GM18505 (cell line): ENCODE results near the gene ZNF384.

Experiments used
- ATAC-seq: cut with Tn5 transposase; IDR thresholded peaks from one replicate; pipeline ENCODE4 v1.9.1; 2021; ENCODE audit not compliant: unreplicated experiment
- POLR2A ChIP-seq: IDR thresholded peaks from 4 replicates; pipeline ENCODE4 v1.6.1; 2011; ENCODE audit warnings: borderline replicate concordance; ENCODE audit not compliant: insufficient read depth, insufficient read length; ENCODE audit errors: extremely low read depth

ZNF384 gene

DNA sequence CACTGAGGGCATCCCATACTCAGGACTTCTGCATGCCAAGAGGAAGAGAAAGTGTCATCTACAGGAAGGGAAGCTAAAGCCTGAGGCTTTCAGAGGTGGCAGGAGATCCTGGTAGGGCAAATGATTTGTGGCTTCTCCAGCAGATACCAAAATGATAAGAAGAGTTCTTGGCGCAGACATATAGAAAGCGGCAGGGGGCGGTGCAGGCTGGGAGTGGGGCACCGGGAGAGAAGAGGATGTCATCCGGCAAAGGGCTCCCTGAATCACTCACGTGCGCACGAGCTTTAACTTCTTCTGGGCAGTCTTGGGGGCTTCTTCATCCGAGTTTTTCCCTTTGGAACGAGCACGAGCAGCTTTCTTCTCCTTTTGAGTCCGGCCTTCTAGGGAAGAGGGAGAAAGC, 36.8 kb downstream of the ZNF384 start:
- TF ChIP-seq POLR2A = no peak

DNA sequence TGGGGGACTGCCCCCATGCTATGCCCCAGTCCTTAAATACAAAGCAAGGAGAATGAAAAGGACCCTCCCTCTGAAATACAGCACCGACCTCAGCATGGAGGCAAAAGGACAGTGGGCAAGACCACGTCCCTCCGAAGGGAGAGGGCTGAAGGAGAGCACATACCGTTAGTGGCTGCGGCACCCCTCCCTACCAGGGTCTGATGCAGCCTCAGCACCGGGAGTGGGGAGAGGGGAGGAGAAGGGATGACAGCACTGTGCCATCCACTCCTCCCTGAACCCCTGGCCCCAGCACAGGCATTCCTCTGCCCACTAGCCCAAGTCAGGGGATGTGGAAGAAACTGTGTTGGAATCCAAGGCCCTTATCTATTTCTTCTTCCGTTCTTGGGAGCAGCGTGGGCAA, 38.3 kb downstream of the ZNF384 start:
- TF ChIP-seq POLR2A = no peak
- no peak for ATAC-seq

More for the DNA sequence above, 36.8 kb downstream of the ZNF384 start:
- ATAC-seq = no peak

DNA sequence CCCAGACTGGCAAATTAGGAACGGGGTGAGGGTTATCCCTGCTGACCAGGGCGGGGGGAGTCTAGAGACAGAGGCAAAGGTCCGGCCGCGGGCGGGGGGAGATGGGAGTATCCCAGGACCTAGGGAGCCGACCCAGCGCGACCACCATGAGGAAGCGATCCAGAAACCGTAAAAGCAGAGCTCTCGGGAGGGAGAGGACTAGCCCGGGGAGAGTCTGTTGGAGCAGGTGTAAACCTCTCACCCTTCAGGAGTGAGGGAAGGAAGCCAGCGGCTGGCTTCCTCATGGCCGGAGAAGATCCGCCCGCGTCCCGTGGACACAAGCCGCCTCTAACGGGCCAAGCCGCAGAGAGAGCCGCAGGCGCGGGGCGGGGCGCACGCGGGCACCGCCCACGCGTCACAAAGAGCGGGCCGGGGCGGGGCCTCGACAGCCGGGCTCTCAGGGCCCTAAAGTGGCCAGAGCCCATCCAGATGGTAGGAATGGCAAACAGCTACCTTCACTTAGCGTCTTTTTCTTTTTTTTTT, 42.0 kb downstream of the ZNF384 start, which contains the start of gene ACRBP:
TSS of gene ACRBP (minus strand) at position 350 of the 522 bp plus-strand sequence. CDS start at position 284, 66 bp downstream.
- no peak for ATAC-seq
- peak; percentile 73 for TF ChIP-seq POLR2A

DNA sequence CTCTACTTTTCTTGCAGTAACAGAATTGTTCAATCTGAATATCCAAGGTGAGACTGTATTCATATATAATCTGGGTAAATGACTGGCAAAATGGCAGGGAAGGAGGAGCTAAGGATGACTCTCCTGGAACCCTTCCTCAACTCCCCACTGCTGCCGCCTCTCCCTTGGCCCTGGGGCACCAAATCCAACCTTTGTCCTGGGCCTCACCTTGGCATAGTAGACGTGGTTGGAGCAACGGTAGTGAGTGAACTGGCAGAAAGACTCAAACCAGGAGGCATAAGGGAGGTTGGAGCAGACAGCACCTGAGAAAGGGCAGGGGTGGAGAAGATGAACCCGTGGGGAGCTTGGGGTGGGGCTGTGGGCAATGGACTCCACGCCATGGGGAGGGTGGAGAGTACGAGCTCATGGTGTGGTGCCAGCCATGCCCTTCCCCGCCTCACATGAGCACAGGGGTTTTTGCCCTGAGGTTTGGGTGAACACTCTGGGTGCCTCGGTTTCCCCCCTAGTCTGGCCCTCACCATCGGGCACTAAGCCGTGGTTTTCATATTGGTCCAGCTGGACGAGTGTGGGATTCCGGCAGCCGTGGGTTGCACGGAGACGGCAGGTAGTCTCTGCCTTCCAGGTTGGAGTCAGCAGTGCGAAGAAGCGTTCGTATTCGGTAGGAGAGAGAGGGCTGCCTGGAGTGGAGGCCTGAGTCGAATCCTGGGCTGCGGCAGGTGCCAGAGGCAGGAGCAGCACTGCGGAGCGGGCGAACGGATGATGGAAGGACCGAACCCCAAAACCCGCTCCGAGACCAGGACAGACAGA, 42.7 kb downstream of the ZNF384 start:
- no peak for ATAC-seq
- no peak for TF ChIP-seq POLR2A

DNA sequence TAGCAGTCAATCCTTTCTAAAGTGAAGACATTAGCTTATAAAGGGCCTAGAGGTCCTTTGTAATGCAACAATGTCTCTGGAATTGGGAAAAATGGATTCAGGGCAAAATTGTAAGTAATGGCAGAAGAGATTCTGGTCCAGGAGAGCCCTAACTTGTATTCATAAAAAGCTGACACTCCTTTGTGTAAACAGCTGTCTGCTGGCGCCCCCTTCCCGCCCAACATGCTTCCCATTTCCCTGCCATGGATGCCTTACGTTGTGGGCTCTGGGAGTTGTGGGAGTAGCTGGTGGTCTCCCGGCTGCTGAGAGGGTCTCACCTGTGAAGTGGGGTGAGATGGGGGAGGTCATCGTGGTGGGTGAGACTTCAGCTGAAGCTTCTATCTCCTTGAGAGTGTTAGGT, 44.3 kb downstream of the ZNF384 start:
- no peak for ATAC-seq
- TF ChIP-seq POLR2A = no peak

DNA sequence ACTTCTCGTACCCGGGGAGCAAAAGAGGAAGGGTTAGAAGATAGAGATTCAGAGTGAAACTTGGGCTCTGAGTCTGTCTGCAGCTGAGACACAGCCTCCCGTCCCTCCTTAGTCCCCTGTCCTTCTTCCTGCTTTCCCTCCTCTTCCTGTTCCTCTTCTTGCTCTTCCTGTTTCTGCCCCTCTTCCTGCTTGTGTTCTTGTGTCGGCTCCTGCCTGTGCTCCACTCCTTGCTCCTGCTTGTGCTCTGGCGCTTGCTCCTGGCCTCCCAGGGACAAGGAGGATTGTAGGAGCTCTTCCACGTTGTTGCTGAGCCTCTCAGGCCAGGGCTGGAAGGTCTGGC, 44.9 kb downstream of the ZNF384 start:
- no peak for ATAC-seq

DNA sequence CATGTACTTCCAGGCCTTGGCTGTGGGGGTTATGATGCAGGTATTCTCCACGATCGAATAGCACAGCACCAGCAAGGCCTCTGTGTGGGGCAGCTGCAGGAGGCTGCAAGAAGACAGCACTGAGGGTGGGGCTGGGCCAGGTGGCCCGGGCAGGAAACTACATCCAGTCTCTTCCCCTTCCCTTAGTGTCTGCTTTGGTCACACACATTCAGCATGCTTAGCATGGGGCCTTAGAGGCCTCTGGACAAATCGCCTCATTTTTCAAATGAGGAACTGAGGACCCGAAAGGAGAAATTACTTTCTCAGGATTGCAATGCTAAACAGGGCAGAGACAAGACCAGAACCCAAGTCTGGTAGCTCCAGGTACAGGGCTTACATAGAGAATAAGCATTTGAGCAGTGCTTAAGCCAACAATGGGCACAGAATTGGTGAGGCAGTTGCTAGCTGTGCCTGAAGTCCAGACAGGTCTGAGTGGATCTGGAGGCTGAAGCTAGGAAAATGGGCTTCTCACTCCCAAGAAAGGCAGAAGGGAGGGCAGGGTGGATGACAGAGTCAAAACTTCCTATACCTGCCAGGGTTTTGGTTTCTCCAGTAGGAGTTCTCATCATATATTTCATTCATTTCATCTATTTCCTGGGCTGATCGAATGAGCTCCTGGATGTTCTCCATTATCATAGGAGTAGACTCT, 45.5 kb downstream of the ZNF384 start:
- ATAC-seq = no peak
- no peak for TF ChIP-seq POLR2A

More for the DNA sequence above, 44.9 kb downstream of the ZNF384 start:
- TF ChIP-seq POLR2A = peak; percentile 36

DNA sequence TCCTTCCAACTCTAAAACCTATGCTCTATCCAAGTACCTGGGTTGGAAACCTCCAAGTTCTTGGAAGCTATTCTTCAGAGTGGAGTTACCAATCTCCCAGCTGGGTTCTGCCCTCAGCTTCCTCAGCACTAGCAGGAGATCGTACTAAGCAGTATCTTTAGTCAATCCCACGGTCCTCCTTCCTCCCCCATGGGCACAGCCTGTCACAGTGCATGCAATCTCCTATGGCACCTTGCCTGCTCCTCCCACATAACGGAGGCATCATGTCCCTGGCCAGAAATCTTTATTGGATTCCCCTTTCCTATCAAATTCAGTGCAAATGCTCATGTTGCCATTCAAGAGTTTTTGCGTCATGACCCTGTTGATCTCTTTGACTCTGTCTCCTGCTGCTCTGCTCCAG, 48.0 kb downstream of the ZNF384 start:
- no peak for ATAC-seq

DNA sequence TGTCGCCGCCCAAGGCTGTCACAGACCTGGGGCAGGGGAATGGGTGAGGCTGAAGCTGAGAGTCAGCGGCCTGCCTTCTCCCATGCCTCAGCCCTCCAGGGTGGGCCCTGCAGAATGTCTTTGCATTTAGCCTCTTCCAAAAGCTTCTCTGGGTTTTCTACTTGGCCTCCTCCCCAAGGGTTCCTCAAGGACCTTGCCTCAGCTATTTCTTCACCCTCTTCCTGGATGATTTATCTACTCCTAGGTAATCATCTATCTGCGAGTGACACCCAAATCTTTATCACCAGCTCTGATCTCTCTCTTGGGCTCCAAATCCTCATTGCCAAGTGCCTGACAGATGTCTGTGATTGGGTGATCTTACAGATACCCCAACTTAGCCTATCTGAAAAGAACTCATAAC, 48.7 kb downstream of the ZNF384 start:
- TF ChIP-seq POLR2A = no peak
- ATAC-seq = no peak

More for the DNA sequence above, 48.0 kb downstream of the ZNF384 start:
- TF ChIP-seq POLR2A = no peak

DNA sequence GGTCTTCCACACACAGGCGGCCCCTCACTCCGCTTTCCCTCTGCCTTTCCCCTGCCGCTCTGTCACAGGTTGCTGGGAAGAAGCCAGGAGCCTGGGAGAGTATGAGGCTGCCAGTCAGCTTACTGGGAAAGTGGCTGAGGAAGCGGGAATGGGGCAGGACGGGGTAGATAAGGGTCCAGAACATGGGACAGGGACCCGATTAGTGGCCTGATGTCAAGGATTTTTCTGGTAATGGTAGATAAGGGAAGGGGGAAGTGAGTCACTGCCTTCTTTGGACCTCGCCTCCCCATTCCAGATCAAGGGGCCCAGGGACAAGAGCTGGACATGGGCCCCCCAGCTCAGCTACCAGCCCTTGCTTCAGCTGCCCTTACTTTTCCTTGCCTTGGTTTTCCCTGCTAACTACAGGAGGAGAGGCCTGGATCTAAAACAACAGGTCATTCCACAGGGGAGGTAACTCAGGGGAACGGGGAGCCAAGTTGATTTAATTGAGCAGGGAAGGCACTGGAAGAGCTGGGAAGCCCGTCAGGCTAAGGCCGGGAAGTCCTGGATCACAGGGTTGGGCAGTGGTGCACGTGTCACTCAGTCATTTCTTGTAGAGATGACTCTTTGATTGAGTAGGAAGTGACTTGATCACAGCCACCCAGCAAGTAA, 49.9 kb downstream of the ZNF384 start:
- no peak for TF ChIP-seq POLR2A
- no peak for ATAC-seq

DNA sequence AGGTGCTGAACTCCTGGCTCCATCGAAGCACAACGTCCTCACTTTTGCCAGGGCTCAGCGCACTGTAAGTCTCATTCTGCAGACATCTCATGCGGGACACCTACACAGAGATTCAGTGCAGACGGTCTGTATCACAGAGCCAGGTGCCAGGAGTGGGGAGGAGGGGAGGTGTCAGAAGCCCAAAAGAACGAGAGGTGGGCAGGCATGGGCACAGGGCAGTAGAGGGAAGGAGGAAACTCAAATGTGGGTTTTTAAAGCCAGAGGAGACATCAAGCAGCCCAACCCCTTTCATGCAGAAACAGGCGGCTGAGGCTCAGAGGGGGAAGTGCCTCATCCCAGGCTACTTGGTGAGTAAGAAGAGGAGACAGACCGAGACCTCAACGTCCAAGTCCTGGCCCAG, 50.9 kb downstream of the ZNF384 start:
- TF ChIP-seq POLR2A = no peak
- no peak for ATAC-seq

DNA sequence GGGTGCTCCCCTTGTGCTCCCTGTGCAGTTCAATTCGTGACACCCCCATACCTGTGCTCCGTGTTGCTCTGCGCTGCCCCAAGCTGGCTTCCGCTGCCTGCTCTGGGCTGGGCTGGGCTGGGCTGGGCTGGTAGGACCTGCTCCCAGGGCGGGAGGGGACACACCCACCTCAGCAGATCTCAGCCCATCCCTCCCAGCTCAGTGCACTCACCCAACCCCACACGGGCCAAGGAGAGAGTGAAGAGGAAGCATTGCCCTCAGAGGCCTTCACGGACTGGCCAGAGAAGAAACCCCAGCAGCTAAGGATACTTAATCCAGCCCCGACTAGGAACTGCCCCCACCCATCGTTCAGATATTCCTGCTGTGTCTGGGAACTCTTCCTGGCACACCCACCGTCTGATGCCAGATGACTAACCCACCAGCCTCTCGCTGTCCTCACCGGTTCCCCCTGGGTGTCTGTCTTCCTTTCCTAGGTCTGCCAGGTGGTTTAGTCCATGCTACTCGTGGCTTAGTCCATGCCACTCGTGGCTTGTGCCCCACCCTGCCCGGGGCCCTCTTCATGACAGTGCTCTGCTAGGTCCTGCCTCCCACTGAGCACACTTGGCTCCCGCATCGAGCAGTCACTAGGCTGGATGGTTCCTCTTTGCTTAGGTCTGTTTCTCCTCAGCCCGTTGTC, 53.2 kb downstream of the ZNF384 start, which contains the start of gene LPAR5:
TSS of gene LPAR5 (minus strand) at position 104 of the 676 bp plus-strand sequence. CDS start 14,711 bp downstream, outside the sequence.
- TF ChIP-seq POLR2A = peak; percentile 72
- ATAC-seq = no peak
